GM21390 (cell line): Measurements from ENCODE around the gene CMTR2.
"Not testable (repeated sequence)": the region's sequence is repeated elsewhere in the genome, so short reads cannot be mapped to it uniquely, and the experiment has no call there.

Source experiments
- ATAC-seq: cut with Tn5 transposase; IDR thresholded peaks from one replicate; pipeline ENCODE4 v1.9.1; 2021; ENCODE audit not compliant: unreplicated experiment

CMTR2 gene, protein sequence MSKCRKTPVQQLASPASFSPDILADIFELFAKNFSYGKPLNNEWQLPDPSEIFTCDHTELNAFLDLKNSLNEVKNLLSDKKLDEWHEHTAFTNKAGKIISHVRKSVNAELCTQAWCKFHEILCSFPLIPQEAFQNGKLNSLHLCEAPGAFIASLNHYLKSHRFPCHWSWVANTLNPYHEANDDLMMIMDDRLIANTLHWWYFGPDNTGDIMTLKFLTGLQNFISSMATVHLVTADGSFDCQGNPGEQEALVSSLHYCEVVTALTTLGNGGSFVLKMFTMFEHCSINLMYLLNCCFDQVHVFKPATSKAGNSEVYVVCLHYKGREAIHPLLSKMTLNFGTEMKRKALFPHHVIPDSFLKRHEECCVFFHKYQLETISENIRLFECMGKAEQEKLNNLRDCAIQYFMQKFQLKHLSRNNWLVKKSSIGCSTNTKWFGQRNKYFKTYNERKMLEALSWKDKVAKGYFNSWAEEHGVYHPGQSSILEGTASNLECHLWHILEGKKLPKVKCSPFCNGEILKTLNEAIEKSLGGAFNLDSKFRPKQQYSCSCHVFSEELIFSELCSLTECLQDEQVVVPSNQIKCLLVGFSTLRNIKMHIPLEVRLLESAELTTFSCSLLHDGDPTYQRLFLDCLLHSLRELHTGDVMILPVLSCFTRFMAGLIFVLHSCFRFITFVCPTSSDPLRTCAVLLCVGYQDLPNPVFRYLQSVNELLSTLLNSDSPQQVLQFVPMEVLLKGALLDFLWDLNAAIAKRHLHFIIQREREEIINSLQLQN

DNA sequence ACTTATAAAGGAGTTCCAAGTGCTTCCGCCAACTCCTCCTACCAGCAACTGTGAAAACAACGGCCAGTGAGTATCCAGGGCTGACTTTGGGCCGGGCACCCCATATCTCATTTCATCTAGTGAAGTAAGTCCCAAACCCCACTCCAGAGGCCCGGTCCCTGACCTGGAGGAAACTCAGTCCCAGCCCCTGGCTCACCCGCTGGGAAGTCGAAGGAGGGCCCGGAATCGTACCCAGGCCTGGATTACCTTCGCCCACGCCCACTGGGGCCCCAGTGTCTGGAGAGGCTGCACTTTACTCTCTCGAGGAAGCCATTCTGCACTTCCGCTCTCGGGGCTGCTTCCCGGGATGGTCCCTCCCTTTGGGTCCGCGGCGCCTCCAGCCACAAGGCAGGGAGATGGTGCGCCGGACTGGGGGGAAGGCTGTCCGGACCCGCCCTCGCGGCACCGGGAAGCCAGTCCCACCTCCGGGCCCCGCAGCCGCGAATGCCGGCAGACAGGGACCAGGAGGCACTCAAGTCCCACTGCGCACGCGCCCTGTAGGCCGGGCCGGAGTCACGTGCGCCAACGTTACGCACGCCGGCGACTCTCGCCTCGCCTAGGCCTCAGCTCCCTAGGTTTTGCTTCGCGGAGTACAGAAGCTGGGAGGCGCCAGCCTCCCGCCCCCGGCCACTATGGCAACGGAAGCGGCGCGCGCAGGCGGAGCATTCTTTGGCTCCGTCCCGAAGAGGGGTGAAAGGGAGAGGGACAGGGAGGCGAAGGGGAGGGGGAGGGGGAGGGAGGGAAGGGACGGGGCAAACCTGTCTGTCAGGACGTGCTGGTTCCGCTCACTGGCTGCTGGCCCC is at the start of gene CMTR2:
Gene CMTR2, minus strand, starts transcription at position 513 of the 842 bp plus-strand sequence. CDS start 3,482 bp downstream, outside the sequence.
- ATAC-seq: peak; percentile 91

DNA sequence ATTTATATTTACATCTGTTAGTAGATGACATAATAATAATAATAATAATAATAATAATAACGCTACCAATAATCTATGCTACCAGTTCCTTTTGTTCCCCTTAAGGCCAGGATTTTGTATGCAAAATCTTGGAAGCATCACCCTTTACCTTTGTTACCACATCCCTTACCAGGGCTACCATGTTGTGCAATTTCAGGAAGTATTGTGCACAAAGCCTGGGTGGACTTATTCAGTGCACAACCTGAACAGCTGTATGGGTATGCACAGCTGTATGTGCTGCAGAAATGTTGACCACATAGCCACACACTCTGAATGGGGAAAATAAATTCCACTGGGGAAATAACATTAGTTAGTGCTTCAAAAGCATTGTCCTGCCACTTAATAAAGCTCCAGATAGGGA is 49.4 kb upstream of the CMTR2 start:
- ATAC-seq: no peak

- no peak for ATAC-seq
Measured at GRCh38 chr16:71338193-71338592, 49.0 kb upstream of the CMTR2 start.

- ATAC-seq: no peak
Measured at GRCh38 chr16:71337631-71338030, 48.4 kb upstream of the CMTR2 start.

- ATAC-seq: no peak
Measured at GRCh38 chr16:71328151-71328550, 38.9 kb upstream of the CMTR2 start.

DNA sequence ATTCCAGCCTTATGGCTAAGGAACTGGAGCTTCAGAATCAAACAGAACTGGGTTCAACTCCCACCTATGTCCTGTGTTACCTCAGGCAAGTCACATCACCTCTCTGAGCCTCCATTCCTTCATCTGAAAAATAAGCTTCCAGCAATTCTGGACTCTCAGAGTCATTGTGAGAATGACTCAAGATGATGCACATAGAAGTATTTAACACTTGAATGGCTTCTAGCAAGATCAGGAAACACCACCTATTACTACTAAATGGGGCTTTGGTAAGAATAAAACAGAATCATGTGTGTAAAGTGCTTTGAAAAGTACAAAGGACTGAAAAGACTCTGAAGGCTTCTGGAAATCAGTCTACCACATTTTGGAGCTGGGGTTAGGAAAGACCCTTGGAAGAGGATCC is 38.5 kb upstream of the CMTR2 start:
- no peak for ATAC-seq

GRCh38 chr16:71319999-71320398 is 30.8 kb upstream of the CMTR2 start:
- no peak for ATAC-seq

DNA sequence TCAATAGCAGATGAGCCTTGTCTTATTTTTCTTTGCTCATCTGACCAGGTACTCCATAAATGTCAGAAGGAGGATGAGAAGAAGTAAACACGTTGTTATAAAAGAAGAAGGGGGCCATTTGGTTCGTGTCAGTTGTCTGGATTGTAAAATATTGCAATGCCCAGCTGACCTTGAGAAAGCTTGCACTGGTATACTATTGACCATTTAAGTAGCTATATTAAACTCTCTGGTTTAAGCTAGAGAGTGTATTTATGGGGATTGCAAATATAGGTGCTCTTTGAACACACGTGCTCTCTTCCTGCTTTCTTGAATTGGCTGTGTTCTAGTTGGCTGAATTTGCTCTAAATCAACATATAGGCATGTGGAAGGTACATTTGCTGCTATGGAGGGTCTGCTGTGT is 26.1 kb upstream of the CMTR2 start:
- ATAC-seq: no peak

DNA sequence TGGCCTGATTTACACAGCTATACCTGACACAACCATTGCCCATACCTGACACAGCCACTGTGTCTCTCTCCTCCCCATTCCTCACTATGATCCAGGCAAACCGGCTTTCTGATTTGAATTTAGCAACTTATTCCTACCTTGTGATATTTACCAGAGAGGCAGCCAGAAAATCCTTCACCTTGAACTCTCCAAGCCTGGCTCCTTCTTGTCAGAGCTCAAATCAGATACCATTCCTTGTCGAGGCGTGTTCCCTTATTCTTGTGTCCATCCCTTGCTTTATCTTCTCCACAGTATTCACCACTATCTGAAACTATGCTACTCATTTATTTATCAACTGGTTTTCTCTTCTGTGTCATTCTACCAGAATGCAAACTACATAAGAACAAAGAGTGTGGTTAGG is 24.4 kb upstream of the CMTR2 start:
- not testable (repeated sequence) for ATAC-seq

- ATAC-seq: no peak
Measured at GRCh38 chr16:71311553-71312158, 22.5 kb upstream of the CMTR2 start.

DNA sequence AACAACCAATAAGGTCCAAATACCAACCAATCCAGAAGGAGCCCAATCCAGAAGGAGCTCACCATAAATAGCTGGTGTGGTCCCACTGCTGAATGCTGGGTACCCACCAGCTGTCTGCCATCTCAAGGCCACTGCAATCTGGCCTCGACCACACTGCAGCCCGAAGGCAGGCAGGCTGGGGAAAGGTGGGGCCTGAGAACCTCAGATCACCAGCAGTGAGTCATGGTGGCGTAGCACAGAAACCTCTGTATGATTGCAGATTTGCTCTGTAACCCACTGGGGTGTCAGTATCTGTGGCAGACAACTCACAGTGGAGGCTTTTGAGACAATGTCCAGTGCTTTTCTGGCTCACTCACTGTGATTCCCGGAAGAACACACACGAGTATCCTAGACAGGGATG is 14.7 kb upstream of the CMTR2 start:
- ATAC-seq: no peak

DNA sequence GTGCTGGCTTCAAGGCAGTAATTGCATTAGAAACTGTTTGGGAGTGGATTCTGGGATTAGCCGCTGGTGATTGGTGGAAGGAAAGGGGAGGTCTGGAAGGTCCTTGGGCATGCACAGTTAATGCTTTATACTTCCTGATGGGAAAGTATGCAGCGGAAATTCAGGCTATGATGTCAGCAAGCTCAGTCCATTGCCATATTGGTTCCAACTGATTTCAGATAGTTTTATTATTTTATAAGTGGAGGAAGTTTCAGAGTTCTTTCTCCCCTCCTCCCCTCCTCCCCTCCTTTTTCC is 8.1 kb upstream of the CMTR2 start:
- no peak for ATAC-seq

DNA sequence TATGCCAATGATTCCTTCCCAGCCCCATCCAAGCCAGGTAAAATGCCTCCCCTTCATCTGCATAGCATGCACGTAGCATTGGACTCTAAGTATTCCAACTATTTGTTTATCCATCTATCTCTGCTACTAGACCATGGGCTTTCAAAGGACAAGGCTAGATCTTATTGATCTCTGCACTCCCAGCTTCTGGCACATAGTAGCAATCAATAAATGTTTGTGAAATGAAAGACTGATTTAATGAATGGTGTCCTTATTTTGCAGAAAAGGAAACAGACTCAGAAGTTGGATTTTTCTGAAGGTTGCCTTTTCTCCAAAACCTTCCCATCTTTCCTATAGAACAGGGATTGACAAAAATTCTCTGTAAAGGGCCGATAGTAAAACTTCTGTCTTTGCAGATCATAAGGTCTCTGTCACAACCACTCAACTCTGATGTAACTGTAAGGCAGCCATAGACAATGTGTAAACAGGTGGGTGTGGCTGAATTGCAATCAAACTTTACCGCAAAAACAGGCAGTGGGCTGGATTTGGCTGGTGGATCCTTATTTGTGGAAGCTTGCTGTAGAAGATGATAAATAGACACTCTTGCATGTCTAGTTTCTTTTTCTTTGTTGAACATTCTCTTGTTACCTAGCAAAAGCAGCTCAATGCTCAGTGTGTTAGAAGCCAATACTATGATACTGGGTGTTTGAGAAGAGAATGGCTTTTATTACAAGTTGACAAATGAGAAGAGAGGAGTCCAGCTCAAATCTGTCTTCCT is 7.6 kb upstream of the CMTR2 start:
- no peak for ATAC-seq

DNA sequence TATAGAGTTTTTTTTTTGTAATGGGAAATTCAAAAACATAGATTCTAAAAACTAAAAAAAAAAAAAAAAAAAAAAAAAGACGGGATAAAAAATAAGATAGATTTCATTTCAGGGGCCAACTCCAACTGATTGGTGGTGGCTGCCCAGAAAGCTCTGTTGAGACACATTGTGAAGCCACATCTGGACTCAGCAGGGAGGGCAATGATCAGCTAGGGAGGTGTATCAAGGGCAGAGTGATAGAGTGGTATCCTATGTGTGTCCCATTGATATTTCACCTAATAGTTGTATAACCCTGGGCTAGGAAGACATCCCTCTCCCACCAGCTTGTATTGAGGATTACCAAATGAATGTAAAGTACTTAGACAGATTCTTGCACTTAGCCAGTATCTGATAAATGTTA is 6.7 kb upstream of the CMTR2 start:
- no peak for ATAC-seq

DNA sequence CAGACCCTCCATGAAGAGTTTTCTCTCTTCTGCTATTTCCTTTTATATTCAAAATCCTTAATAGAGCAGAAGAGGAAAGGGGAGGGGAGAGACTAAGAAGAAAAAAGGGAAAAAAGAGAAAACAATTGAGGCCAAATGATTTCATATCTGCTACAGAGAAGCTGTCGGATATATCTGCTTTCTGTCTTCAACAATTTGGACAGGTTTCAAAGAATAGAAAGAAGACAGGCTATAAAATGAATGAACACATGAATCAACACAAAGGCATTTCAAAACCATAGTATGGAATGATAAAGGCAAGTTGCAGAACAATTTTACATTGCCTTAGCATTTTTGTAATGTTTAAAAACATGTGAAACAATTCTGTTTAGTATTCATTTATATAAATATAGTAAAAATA is 4.7 kb upstream of the CMTR2 start:
- no peak for ATAC-seq

GRCh38 chr16:71292095-71292494 is 2.9 kb upstream of the CMTR2 start:
- ATAC-seq: not testable (repeated sequence)

DNA sequence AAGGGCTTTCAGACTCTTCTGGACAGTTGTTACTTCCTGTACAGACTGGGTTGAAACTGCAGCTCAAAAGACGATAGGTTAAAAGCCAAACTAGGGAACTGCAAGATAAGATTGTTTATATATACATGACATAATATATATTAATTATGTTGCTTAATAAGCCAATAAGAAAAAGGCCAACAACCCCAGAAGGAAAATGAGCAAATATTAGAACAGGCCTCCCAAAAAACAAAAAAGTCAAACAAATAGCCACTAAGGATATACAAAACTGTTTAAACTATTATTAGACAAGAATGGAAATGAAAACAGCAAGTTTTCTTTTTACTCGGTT is 495 bp upstream of the CMTR2 start:
- no peak for ATAC-seq

DNA sequence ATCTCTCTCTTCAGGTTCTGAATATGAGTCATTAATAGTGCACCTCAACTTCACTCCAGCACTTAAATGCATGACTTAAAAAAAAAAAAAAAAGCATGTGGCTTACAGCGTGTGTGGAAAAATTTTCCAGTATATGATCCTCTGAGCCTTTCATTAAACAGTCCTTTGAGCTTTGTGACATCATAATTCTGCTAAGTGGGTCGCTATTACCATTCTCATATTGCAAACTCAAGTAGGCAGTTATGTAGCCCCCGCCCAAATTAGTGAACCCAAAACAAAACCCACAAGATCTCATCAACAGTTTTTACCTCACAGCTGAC is 672 bp downstream of the CMTR2 start:
- ATAC-seq: no peak

- no peak for ATAC-seq
Measured at GRCh38 chr16:71287911-71288310, 1.3 kb downstream of the CMTR2 start.

DNA sequence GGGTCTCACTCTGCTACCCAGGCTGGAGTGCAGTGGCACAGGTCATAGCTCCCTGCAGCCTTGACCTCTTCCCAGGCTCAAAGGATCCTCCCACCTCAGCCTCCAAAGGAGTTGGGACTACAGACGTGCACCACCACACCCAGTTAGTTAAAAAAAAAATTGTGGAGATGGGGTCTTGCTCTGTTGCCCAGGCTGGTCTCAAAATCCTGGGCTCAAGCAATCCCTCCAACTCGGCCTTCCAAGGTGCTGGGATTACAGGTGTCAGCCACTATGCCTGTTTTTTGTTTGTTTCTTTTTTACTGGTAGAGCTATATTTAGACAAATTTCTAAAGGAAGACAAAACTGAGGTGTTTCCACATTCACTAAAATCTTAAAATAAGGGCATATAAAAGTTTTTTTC is 1.7 kb downstream of the CMTR2 start:
- no peak for ATAC-seq

DNA sequence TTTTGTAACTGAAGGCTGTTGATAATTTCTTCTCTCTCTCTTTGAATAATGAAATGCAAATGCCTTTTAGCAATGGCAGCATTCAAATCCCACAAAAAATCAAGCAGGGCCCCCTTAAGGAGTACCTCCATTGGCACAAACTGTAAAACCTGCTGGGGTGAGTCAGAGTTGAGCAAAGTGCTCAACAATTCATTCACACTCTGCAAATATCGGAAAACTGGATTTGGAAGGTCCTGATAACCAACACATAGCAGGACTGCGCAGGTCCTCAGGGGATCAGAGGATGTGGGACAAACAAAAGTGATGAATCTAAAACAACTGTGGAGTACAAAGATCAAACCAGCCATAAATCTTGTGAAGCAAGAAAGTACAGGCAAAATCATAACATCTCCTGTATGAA is 5.6 kb downstream of the CMTR2 start:
- ATAC-seq: no peak
